ENCODE results near the gene TEX35.

GRCh38 chr1:178489399-178489798 is 23.5 kb upstream of the TEX35 start:
- TF ChIP-seq CTCF (IDR thresholded peaks at IDR 0.05) (no peak), POLR2A (IDR thresholded peaks at IDR 0.05) (no peak), POLR2AphosphoS5 (IDR thresholded peaks at IDR 0.05) (no peak), EP300 (IDR thresholded peaks at IDR 0.05) (no peak)

Measured in stomach (tissue), 4 donors.